K562 (cell line): ENCODE measurements around the gene CD14. TPM values are rescaled to one million over a fixed set of nuclear protein-coding genes. Genes with fewer than 3 reads are reported as not detected.

Experiments used
- BRCA1 ChIP-seq, 2 experiments: fragments of 450-650 bp in 1 of 2; sonication (generic) in 1 of 2; formaldehyde crosslinking in 1 of 2; IDR thresholded peaks; 2 replicates each; pipeline versions ENCODE4 v1.5.0 to v1.6.1; 2017 to 2020; ENCODE audit warnings: mild to moderate bottlenecking in 1 of 2, missing genetic modification reagents in 1 of 2
- CBX1 ChIP-seq: sonication (generic); IDR thresholded peaks from 2 replicates; pipeline ENCODE4 v1.6.1; 2016; ENCODE audit warnings: antibody characterized with exemption, low read depth, mild to moderate bottlenecking
- CCAR2 ChIP-seq: fragments of 200-400 bp; formaldehyde crosslinking; IDR thresholded peaks from 2 replicates; pipeline ENCODE4 v1.6.1; 2017; ENCODE audit warnings: mild to moderate bottlenecking, low read depth, low read length
- CHD2 ChIP-seq: IDR thresholded peaks from 2 replicates; pipeline ENCODE4 v1.6.1; 2011; ENCODE audit warnings: low read depth, low read length
- FOXA3 ChIP-seq, 2 experiments: fragments of 450-650 bp in 1 of 2; sonication (generic) in 1 of 2; formaldehyde crosslinking; IDR thresholded peaks in 1 of 2; conservative IDR thresholded peaks in 1 of 2; 2 replicates each; pipeline versions ENCODE4 v1.4.0 to v1.8.0; 2020 to 2022; ENCODE audit warnings: mild to moderate bottlenecking in 2 of 2, missing genetic modification reagents in 1 of 2
- NRF1 ChIP-seq, 2 experiments: fragments of 450-650 bp; IDR thresholded peaks in 1 of 2; conservative IDR thresholded peaks in 1 of 2; 2 replicates each; pipeline ENCODE4 v1.6.1; 2014; ENCODE audit warnings: mild to moderate bottlenecking in 2 of 2
- RBBP5 ChIP-seq: fragments of 200-600 bp; sonication (generic); IDR thresholded peaks from 2 replicates; pipeline ENCODE4 v1.6.1; 2012; ENCODE audit warnings: borderline replicate concordance, mild to moderate bottlenecking, low read length, control low read depth, inconsistent platforms; ENCODE audit not compliant: insufficient read depth, poor library complexity, severe bottlenecking
- RBM17 ChIP-seq: fragments of 200-400 bp; formaldehyde crosslinking; IDR thresholded peaks from 2 replicates; pipeline ENCODE4 v1.6.1; 2017; ENCODE audit warnings: low read depth, mild to moderate bottlenecking, low read length, borderline replicate concordance
- SMARCB1 ChIP-seq: IDR thresholded peaks from 2 replicates; pipeline ENCODE4 v1.6.1; 2011; ENCODE audit warnings: improper control_type of control experiment, low read depth; ENCODE audit not compliant: insufficient read length
- SMC3 ChIP-seq: conservative IDR thresholded peaks from 2 replicates; pipeline ENCODE4 v1.6.1; 2011; ENCODE audit warnings: low read depth, low read length, improper control_type of control experiment; ENCODE audit not compliant: insufficient read depth
- TBP ChIP-seq: optimal IDR thresholded peaks from 2 replicates; pipeline ENCODE3; 2011; ENCODE audit warnings: low read depth, low read length, improper control_type of control experiment
- ZFP36 ChIP-seq: fragments of 150-350 bp; IDR thresholded peaks from 2 replicates; pipeline ENCODE4 v1.6.1; 2018; ENCODE audit warnings: low read length, low read depth; ENCODE audit not compliant: partially characterized antibody
- polyA plus RNA-seq, 8 experiments: library from polyadenylated mRNA; depleted of rRNA in 4 of 8; stranded (reverse) in 5 of 8; unstranded in 3 of 8; fragments of >200 nt; fragmentation: Nextera tagmentation in 2 of 8; fragmentation: Illumina TruSeq in 1 of 8; extraction: Ambion mirVana in 2 of 8; extraction: Trizol in 1 of 8; gene quantifications; 2 replicates each; pipeline versions ENCODE4 v1.2.1 to v1.2.3, GENCODE V29; 2011 to 2014; ENCODE audit warnings: inconsistent platforms in 1 of 8, missing spikeins in 1 of 8
- total RNA-seq, 7 experiments: library from RNA; depleted of rRNA in 6 of 7; stranded (reverse); fragments of >200 nt in 6 of 7; fragmentation: Illumina TruSeq in 2 of 7; extraction: Trizol in 2 of 7; gene quantifications; 2 replicates each; pipeline versions ENCODE4 v1.2.1 to v1.2.3, GENCODE V29; 2011 to 2021; ENCODE audit warnings: low replicate concordance in 1 of 7
- TF ChIP-seq, protein P1 (sequence below): sonication (generic); formaldehyde crosslinking; IDR thresholded peaks from 2 replicates; pipeline ENCODE4 v1.8.0; 2023; ENCODE audit warnings: missing genetic modification reagents, mild to moderate bottlenecking, borderline replicate concordance
- TF ChIP-seq, protein P2 (sequence below): fragments of 250-450 bp; sonication (Bioruptor Pico); IDR thresholded peaks from 2 replicates; pipeline ENCODE4 v1.5.0; 2020; ENCODE audit warnings: mild to moderate bottlenecking
- TF ChIP-seq, protein P3 (sequence below): sonication (generic); formaldehyde crosslinking; IDR thresholded peaks from 2 replicates; pipeline ENCODE4 v1.8.1; 2022; ENCODE audit warnings: missing genetic modification reagents
- TF ChIP-seq, protein P4 (sequence below): IDR thresholded peaks from 2 replicates; pipeline ENCODE4 v1.6.1; 2014; ENCODE audit warnings: antibody characterized with exemption

CD14 gene
- total and polyA plus RNA-seq, 9 of the 15 experiments (the other 6 are each of a cell fraction or from before 2014, with no cell fraction given), result 0.07 to 0.47 (median 0.14) TPM; not detected in 2

DNA sequence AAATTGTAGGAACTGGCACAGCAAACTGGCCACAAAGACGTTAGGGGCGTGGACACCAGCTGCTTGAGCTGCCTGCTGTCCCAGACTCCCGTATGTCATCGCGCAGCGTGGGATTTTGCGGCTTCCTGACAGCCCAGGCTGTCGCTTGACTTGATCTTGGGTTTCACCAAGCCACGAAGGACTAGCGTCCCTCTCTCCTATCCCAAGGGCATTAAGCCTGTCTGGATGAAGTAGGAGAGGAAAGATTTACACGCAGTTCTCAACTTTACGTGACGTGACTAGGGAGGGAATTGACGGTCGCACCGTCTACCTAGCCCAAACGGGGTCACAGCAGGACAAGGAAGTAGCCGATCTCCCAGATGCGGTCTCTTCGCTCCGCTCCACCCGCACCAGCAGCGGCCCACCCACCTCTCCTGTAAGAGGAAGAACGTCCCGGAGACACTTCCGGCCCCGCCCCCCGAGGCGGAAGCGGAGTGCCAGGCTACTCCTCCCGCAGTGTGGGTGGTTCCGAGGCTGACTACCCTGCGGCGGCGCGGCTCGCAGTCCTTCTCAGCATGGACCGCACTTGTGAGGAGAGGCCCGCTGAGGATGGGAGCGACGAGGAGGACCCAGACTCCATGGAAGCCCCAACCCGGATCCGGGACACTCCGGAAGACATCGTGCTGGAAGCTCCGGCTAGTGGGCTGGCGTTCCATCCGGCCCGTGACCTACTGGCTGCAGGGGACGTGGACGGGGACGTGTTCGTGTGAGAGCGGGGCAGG is 31.6 kb upstream of the CD14 start, which contains the start of gene WDR55 (continued):
- peak; percentile 64; the same call in 1 of the 2 replicates for TF ChIP-seq CHD2
- 0 out of 4 replicates have a peak, but pooled peaks of 1 of the 2 experiments have one; percentile 50 for TF ChIP-seq FOXA3 (CRISPR knock-in tag; conservative IDR thresholded peaks at IDR 0.05 in 1 of 2, IDR thresholded peaks at IDR 0.05 in 1 of 2)
- no peak for TF ChIP-seq SMC3
- TF ChIP-seq, protein P1, sequence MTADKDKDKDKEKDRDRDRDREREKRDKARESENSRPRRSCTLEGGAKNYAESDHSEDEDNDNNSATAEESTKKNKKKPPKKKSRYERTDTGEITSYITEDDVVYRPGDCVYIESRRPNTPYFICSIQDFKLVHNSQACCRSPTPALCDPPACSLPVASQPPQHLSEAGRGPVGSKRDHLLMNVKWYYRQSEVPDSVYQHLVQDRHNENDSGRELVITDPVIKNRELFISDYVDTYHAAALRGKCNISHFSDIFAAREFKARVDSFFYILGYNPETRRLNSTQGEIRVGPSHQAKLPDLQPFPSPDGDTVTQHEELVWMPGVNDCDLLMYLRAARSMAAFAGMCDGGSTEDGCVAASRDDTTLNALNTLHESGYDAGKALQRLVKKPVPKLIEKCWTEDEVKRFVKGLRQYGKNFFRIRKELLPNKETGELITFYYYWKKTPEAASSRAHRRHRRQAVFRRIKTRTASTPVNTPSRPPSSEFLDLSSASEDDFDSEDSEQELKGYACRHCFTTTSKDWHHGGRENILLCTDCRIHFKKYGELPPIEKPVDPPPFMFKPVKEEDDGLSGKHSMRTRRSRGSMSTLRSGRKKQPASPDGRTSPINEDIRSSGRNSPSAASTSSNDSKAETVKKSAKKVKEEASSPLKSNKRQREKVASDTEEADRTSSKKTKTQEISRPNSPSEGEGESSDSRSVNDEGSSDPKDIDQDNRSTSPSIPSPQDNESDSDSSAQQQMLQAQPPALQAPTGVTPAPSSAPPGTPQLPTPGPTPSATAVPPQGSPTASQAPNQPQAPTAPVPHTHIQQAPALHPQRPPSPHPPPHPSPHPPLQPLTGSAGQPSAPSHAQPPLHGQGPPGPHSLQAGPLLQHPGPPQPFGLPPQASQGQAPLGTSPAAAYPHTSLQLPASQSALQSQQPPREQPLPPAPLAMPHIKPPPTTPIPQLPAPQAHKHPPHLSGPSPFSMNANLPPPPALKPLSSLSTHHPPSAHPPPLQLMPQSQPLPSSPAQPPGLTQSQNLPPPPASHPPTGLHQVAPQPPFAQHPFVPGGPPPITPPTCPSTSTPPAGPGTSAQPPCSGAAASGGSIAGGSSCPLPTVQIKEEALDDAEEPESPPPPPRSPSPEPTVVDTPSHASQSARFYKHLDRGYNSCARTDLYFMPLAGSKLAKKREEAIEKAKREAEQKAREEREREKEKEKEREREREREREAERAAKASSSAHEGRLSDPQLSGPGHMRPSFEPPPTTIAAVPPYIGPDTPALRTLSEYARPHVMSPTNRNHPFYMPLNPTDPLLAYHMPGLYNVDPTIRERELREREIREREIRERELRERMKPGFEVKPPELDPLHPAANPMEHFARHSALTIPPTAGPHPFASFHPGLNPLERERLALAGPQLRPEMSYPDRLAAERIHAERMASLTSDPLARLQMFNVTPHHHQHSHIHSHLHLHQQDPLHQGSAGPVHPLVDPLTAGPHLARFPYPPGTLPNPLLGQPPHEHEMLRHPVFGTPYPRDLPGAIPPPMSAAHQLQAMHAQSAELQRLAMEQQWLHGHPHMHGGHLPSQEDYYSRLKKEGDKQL, result no peak
- TF ChIP-seq, protein P2, sequence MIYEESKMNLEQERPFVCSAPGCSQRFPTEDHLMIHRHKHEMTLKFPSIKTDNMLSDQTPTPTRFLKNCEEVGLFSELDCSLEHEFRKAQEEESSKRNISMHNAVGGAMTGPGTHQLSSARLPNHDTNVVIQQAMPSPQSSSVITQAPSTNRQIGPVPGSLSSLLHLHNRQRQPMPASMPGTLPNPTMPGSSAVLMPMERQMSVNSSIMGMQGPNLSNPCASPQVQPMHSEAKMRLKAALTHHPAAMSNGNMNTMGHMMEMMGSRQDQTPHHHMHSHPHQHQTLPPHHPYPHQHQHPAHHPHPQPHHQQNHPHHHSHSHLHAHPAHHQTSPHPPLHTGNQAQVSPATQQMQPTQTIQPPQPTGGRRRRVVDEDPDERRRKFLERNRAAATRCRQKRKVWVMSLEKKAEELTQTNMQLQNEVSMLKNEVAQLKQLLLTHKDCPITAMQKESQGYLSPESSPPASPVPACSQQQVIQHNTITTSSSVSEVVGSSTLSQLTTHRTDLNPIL (CRISPR knock-in tag), result no peak
- TF ChIP-seq NRF1 (conservative IDR thresholded peaks at IDR 0.05 in 1 of 2, IDR thresholded peaks at IDR 0.05 in 1 of 2), result peak; percentile 86 to 88
- no peak for TF ChIP-seq SMARCB1
- TF ChIP-seq RBM17, result no peak
- TF ChIP-seq, protein P3, sequence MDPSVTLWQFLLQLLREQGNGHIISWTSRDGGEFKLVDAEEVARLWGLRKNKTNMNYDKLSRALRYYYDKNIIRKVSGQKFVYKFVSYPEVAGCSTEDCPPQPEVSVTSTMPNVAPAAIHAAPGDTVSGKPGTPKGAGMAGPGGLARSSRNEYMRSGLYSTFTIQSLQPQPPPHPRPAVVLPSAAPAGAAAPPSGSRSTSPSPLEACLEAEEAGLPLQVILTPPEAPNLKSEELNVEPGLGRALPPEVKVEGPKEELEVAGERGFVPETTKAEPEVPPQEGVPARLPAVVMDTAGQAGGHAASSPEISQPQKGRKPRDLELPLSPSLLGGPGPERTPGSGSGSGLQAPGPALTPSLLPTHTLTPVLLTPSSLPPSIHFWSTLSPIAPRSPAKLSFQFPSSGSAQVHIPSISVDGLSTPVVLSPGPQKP (CRISPR knock-in tag), result no peak
- TF ChIP-seq RBBP5, result peak; percentile 80
- TF ChIP-seq CCAR2, result no peak
- TF ChIP-seq ZFP36, result no peak
- no peak for TF ChIP-seq BRCA1 (IDR thresholded peaks at IDR 0.05)
- no peak for TF ChIP-seq BRCA1 (CRISPR knock-in tag; IDR thresholded peaks at IDR 0.05)
- no peak; the same call in 1 of the 2 replicates for TF ChIP-seq CBX1
- TF ChIP-seq, protein P4, sequence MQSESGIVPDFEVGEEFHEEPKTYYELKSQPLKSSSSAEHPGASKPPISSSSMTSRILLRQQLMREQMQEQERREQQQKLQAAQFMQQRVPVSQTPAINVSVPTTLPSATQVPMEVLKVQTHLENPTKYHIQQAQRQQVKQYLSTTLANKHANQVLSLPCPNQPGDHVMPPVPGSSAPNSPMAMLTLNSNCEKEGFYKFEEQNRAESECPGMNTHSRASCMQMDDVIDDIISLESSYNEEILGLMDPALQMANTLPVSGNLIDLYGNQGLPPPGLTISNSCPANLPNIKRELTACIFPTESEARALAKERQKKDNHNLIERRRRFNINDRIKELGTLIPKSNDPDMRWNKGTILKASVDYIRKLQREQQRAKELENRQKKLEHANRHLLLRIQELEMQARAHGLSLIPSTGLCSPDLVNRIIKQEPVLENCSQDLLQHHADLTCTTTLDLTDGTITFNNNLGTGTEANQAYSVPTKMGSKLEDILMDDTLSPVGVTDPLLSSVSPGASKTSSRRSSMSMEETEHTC, result no peak
- TF ChIP-seq TBP, result peak; percentile 70
